ENCODE results near the gene TRIM63. TPM values are rescaled to one million over a fixed set of nuclear protein-coding genes. Genes with fewer than 3 reads are reported as not detected.

The TRIM63 gene
- total and polyA plus RNA-seq, 2 donors (not counting 3 experiments of a cell fraction or from before 2014, with no cell fraction given) = not detected

DNA sequence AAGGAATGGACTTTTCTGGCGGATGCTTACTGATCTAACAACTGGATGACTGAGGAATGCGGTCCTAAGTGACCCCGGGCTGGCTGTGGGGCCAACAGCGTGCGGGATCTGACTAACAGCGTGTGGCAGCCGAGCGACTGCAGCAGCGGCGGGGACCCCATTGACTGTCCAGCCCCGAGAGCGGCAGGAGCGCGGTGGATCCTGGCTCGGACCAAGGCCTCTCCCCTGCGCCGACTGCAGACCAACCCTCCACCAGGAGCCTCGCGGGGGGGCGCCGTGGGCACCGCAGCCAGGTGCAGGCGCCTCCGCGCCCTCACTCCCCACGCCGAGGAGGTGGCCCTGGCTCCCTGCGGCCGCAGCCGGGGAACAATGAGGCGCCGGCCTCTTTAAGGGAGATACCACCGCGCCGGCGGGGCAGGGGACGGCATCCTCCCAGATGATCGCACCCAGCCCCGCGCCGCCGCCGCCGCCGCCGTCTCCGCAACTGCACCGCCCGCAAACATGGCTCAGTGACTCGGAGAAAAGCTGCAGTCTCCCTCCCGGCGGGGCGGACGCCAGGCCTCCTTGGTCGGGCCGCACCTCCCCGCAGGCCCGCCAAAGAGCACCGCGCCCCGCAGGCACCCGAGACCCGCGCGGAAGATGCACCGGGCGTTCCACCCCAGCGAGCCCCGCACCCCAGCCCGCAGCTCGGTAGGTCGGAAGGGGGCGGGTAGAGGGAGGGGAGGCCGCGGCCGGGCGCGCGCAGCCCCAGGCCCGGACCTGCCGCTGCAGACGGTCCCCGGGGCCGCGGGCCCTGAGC lies 43.5 kb upstream of the TRIM63 start:
- Histone ChIP-seq H3K27me3 (ENCODE audit: control insufficient read depth in 2 of 2, insufficient read depth in 2 of 2, low read length in 2 of 2) (no peaks in the 10 kb centered on the region), H2AFZ (ENCODE audit: low read depth, low read length) (peak overlapping the region; percentile 93), H3K27ac (ENCODE audit: insufficient read depth, low read depth, low read length) (peak overlapping the region; percentile 47), H3K9me3 (replicated peaks; ENCODE audit: control insufficient read depth, insufficient read depth, low read length) (no peaks in the 10 kb centered on the region), H3K4me3 (replicated peaks in 1 of 3; ENCODE audit: insufficient read depth in 1 of 3, low read depth in 1 of 3, low read length in 3 of 3) (peak overlapping the region; percentile 63 to 99 (median 75)), H3K4me2 (ENCODE audit: insufficient read depth, low read length) (peak overlapping the region; percentile 89), H3K4me1 (ENCODE audit: control insufficient read depth, extremely low read depth, insufficient read depth, low read length) (peaks cover 11% of the 10 kb centered on the region), H3K9me1 (replicated peaks; ENCODE audit: control insufficient read depth, extremely low read depth, insufficient read depth, low read length) (no peaks in the 10 kb centered on the region), H3K36me3 (ENCODE audit: control insufficient read depth in 2 of 2, extremely low read depth in 1 of 2, insufficient read depth in 2 of 2, low read length in 2 of 2) (no peaks in the 10 kb centered on the region), H4K20me1 (replicated peaks; ENCODE audit: control insufficient read depth, extremely low read depth, insufficient read depth, low read length) (no peaks in the 10 kb centered on the region), H3K79me2 (ENCODE audit: control insufficient read depth, insufficient read depth, low read length) (peaks cover 2% of the 10 kb centered on the region), H3K9ac (replicated peaks; ENCODE audit: extremely low read depth, insufficient read depth, low read length) (peak overlapping the region; percentile 71)
- BruUV-seq (replicated peaks) = no TSS peak
- POLR2A ChIA-PET = interaction anchor here (0.6 to 0.8 kb wide), 2 partner anchors 28 to 1366 kb away, joined by 3 to 4 read pairs; no protein-coding TSS in a partner anchor
- CTCF ChIA-PET = interaction anchor here (0.8 to 3.1 kb wide), 8 partner anchors 15 to 306 kb away, joined by 3 to 29 read pairs (median 8); partner anchors contain the start of genes CEP85 and ZNF593
- TF ChIP-seq, protein P1, sequence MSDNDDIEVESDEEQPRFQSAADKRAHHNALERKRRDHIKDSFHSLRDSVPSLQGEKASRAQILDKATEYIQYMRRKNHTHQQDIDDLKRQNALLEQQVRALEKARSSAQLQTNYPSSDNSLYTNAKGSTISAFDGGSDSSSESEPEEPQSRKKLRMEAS (IDR thresholded peaks at IDR 0.05; ENCODE audit: insufficient read depth, insufficient read length) = no peak
- peak; percentile 60 for TF ChIP-seq POLR2AphosphoS5 (IDR thresholded peaks at IDR 0.05; ENCODE audit: insufficient read depth, low read depth, low read length)
- TF ChIP-seq JUN (IDR thresholded peaks at IDR 0.05; ENCODE audit: borderline replicate concordance, insufficient read depth, insufficient read length, low read depth) = no peak
- peak; percentile 33 for TF ChIP-seq POLR2A (IDR thresholded peaks at IDR 0.05; ENCODE audit: low read depth, low read length)
- DNase-seq (ENCODE audit: low read depth, low spot score) = peak; percentile 66
- intact Hi-C loops (cut with micrococcal nuclease) (loop anchor here (1.0 to 2.0 kb wide), 2 partner anchors 34 to 206 kb away; no protein-coding TSS in a partner anchor), dilution Hi-C loops (cut with MboI; ENCODE audit: extremely low pct_ligation_motif_present, low sequenced_read_pairs) (no loop called here)
- no peak for FAIRE-seq
